AG04449 (cell line): ENCODE data around the gene TTLL10.

Experiments
- CTCF ChIA-PET: fragments of 350-600 bp; formaldehyde crosslinking; extraction: SDS; loops from one replicate; lab custom pipeline; 2021; ENCODE audit warnings: antibody characterized with exemption; lab: Yijun Ruan, JAX
- POLR2A ChIA-PET: fragments of 400-600, 350-600 bp; formaldehyde crosslinking; extraction: SDS; loops from one replicate; lab custom pipeline; 2020; ENCODE audit warnings: antibody characterized with exemption, inconsistent platforms; lab: Yijun Ruan, JAX
- DNase-seq: peaks from one replicate; pipeline ENCODE4 v3.0.0-alpha.2; 2010; ENCODE audit warnings: low read depth, low spot score
- H3K4me3 ChIP-seq: 2 replicates; pipeline ENCODE4 v1.5.1; 2011; ENCODE audit warnings: low read depth, mild to moderate bottlenecking, control low read depth, low read length
- TF ChIP-seq, protein P1 (sequence below): IDR thresholded peaks from one replicate; pipeline ENCODE4 v1.5.1; 2011; ENCODE audit warnings: mild to moderate bottlenecking, moderate library complexity, low read length, control low read depth, inconsistent platforms; ENCODE audit not compliant: insufficient read depth; ENCODE audit errors: missing control alignments

TTLL10 gene, protein sequence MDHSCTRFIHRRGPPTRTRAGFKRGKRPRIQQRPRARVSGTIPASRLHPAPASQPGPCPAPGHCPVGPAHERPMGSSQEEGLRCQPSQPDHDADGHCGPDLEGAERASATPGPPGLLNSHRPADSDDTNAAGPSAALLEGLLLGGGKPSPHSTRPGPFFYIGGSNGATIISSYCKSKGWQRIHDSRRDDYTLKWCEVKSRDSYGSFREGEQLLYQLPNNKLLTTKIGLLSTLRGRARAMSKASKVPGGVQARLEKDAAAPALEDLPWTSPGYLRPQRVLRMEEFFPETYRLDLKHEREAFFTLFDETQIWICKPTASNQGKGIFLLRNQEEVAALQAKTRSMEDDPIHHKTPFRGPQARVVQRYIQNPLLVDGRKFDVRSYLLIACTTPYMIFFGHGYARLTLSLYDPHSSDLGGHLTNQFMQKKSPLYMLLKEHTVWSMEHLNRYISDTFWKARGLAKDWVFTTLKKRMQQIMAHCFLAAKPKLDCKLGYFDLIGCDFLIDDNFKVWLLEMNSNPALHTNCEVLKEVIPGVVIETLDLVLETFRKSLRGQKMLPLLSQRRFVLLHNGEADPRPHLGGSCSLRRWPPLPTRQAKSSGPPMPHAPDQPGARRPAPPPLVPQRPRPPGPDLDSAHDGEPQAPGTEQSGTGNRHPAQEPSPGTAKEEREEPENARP

DNA sequence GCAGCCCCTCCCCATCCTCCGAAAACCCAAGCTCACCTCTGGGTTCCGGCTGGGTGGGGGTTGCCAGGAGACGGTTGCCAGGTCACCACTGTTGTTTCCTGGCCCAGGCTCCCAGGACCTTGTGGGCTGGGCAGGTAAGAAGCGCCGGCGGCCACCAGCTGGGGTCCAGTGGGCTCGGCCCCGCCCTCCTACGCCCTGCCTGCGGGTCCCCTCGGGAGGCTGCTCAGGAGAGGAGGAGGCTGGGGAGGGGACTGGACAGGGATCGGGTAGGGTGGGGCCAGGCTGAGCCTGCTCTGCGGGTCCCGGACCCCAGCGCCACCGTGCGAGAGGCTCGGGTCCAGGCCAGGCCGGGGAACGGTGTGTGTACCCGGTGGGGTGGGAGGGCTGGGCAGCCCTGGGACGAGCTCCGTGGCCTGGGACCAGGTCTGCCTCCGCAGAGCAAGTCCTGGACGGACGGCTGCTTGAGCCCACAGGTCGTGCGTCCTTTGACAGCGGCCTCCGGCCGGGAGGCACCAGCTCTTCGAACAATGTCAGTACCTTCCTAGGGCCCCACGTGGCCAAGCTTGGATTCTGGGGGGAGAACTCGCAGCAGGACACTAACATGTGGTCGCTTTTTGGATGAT is at the start of gene TTLL10:
Gene TTLL10 (plus strand): TSS at position 88 of the 623 bp plus-strand sequence. CDS start 5,336 bp downstream, outside the sequence.
- no peak within 1 kb of the TSS for H3K4me3 ChIP-seq
- ChIA-PET CTCF (no interaction called here), POLR2A (no interaction called here)
- DNase-seq, result no peak
- TF ChIP-seq, protein P1, sequence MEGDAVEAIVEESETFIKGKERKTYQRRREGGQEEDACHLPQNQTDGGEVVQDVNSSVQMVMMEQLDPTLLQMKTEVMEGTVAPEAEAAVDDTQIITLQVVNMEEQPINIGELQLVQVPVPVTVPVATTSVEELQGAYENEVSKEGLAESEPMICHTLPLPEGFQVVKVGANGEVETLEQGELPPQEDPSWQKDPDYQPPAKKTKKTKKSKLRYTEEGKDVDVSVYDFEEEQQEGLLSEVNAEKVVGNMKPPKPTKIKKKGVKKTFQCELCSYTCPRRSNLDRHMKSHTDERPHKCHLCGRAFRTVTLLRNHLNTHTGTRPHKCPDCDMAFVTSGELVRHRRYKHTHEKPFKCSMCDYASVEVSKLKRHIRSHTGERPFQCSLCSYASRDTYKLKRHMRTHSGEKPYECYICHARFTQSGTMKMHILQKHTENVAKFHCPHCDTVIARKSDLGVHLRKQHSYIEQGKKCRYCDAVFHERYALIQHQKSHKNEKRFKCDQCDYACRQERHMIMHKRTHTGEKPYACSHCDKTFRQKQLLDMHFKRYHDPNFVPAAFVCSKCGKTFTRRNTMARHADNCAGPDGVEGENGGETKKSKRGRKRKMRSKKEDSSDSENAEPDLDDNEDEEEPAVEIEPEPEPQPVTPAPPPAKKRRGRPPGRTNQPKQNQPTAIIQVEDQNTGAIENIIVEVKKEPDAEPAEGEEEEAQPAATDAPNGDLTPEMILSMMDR, result no peak

DNA sequence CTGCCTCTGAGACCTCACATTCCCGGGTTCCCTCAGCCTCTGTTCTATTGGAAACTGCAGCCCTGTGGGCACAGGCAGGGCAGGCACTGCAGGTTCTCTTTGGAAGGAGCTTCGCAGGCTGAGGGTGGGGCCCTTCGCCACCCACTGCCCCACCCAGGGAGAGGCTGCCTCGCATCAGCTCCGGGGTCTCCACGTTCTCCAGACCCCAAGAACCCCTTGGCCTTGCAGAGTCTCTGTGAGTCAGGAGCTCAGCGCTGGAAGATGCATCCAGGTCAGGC is 49.2 kb upstream of the TTLL10 start:
- no peak overlapping the region for H3K4me3 ChIP-seq
- CTCF ChIA-PET, result interaction anchor here (0.7 to 1.2 kb wide), 4 partner anchors 60 to 248 kb away, joined by 3 read pairs; no protein-coding TSS in a partner anchor
- TF ChIP-seq, protein P1, result no peak
- POLR2A ChIA-PET, result no interaction called here
- DNase-seq, result no peak

DNA sequence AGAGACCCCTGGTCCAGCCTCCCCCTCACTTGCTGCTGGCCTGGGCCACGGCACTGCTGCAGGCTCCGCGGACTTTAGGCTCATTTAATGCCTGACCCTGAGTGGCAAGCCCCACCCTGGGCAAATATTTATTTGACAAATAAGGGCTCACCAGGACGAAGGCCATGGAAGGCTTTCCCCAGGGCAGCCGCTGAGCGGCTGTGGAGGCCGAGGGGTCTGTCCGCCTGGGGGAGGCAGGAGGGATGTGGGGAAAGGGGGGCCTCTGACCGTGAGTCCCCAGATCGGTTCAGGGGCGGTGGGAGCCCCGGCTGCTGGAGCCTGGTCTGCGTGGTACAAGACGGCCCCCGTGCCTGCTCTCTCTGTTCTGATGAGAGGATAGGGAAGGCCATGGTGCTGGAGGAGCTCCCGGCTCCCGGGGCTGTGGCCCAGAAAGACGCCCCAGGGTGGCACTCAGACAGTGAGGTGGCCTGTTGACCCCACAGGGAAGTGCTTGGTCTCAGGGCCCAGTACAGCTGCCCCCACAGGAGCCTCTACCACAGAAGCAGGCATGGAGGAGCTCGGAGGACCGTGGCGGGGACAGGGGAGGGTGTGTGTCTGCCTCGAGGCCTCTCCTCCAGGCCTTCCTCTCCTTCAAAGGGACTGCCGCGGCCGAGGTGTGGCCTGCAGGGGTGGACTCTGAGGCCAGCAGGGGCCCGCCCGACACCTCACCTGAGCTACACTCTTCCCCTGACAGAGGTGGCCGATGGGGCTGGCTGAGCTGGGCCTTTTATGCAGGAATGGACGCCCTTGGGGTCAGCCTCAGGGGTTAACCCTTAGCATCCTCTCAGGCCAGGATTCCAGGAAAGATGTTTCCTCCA is 48.7 kb upstream of the TTLL10 start:
- no peak for DNase-seq
- TF ChIP-seq, protein P1, result no peak
- H3K4me3 ChIP-seq, result no peak overlapping the region
- ChIA-PET POLR2A (no interaction called here), CTCF (interaction anchor here (0.8 to 1.2 kb wide), 4 partner anchors 60 to 247 kb away, joined by 3 read pairs; no protein-coding TSS in a partner anchor)

DNA sequence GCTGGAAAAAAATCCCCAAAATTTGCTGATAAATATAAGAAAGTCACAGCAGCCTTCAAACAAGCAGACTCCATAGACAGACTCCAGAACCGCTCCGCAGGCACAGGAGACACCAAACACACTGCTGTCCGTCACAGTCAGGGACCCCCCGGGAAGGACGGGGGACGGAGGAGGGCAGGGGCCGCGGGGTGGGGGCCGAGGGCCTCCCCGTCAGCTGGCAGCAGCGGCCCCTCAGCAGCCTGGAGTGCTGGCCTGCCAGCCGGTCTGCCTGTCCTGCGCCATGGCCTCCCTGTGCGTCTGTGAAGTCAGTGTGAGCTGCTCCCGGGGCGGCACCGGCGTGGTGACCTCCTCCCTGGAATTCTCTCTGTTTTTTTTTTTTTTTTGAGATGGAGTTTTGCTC is 47.7 kb upstream of the TTLL10 start:
- H3K4me3 ChIP-seq, result no peak overlapping the region
- CTCF ChIA-PET, result interaction anchor here (1.0 to 1.2 kb wide), 2 partner anchors 9 to 179 kb away, joined by 3 read pairs; no protein-coding TSS in a partner anchor
- TF ChIP-seq, protein P1, result no peak
- DNase-seq, result no peak
- POLR2A ChIA-PET, result no interaction called here

DNA sequence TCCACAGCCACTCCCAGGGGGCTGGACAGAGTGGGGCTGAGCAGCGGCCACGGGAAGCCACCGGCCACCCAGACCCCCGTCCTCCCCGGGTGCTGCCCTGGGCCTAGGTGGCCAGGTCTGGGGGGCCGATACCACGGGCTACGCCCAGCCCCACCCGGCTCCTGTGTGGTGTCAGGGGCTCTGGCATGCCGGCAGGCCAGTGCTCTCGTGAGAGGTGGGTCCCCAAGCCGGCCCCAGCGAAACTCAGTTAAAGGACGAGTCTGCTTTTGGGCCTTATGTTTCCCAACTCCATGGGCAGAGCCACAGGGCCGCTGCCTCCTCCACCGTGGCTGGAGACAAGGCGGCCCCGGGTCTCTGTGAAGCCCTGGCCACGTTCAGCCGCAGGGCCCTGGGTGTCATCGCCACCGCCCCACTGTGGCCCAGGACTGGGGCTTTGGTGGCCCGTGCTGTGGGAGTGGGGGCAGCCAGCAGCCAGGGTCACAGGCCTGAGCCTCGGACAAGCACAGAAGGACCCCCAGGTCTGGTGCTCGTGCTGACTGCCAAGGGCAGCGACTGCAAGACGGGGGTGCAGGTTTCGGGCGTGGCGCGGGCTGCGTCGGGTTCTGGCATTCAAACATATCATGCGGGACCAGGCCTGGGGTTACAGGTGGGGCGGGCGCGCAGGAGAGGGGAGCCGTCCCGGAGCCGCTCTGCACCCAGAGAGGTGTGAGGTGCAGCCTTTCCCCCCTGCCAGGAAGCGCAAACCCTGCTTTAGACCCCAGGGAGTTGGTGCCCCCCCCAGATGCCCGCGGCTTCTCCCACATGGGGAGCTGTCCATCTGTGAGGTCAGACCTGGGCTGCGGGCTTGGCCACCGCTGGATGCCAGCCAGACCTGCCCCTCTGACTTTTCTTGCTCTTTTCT is 45.9 kb upstream of the TTLL10 start:
- TF ChIP-seq, protein P1, result no peak
- DNase-seq, result no peak
- CTCF ChIA-PET, result no interaction called here
- POLR2A ChIA-PET, result no interaction called here
- no peak overlapping the region for H3K4me3 ChIP-seq
